GM19467 (cell line): ENCODE data around the gene OR2L8.

ENCODE experiments used
- ATAC-seq: cut with Tn5 transposase; IDR thresholded peaks from one replicate; pipeline ENCODE4 v1.9.1; 2021; ENCODE audit warnings: mild to moderate bottlenecking, moderate library complexity; ENCODE audit not compliant: unreplicated experiment

OR2L8 gene

GRCh38 chr1:247966532-247967204 lies 18.0 kb downstream of the OR2L8 start:
- ATAC-seq = peak; percentile 59

DNA sequence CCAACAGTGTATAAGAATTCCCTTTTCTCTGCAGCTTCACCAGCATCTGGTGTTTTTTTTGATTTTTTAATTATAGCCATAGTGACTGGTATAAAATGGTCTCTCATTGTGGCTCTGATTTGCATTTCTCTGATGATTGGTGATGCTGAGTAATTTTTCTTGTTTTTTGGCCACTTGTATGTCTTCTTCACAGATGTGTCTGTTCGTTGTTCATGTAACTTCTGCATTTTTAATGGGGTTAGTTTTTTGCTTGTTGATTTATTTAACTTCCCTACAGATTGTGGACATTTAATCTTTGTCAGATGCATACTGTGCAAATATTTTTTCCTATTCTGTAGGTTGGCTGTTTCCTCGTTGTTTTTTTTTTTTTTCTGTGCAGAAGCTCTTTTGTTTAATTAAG lies 44.3 kb downstream of the OR2L8 start:
- ATAC-seq = no peak

- ATAC-seq = no peak
Observed at GRCh38 chr1:247998811-247999210, 50.2 kb downstream of the OR2L8 start.
